K562 (cell line): ENCODE measurements around the gene ZBED4. TPM values are rescaled to one million over a fixed set of nuclear protein-coding genes. Genes with fewer than 3 reads are reported as not detected.
A peak's percentile ranks its signal among the peaks of the same experiment; 100 is the strongest.

ENCODE experiments used
- BCLAF1 ChIP-seq, 2 experiments: fragments of 450-650 bp in 1 of 2; IDR thresholded peaks; 2 replicates each; pipeline ENCODE4 v1.6.1; 2011 to 2017; ENCODE audit warnings: low read depth in 2 of 2, antibody characterized with exemption in 1 of 2, borderline replicate concordance in 1 of 2, low read length in 1 of 2, mild to moderate bottlenecking in 1 of 2, mixed read lengths in 1 of 2; ENCODE audit not compliant: control insufficient read depth in 1 of 2
- BRCA1 ChIP-seq, 2 experiments: fragments of 450-650 bp in 1 of 2; sonication (generic) in 1 of 2; formaldehyde crosslinking in 1 of 2; IDR thresholded peaks; 2 replicates each; pipeline versions ENCODE4 v1.5.0 to v1.6.1; 2017 to 2020; ENCODE audit warnings: mild to moderate bottlenecking in 1 of 2, missing genetic modification reagents in 1 of 2
- CREB3L1 ChIP-seq: fragments of 450-650 bp; IDR thresholded peaks from 2 replicates; pipeline ENCODE4 v1.6.1; 2014; ENCODE audit warnings: low read depth, mild to moderate bottlenecking, moderate library complexity, borderline replicate concordance
- DIDO1 ChIP-seq: fragments of 450-650 bp; IDR thresholded peaks from 2 replicates; pipeline ENCODE4 v1.6.1; 2016; ENCODE audit warnings: low read depth, missing biosample characterization, missing genetic modification characterization
- GMEB1 ChIP-seq: fragments of 250-450 bp; sonication (Bioruptor Pico); IDR thresholded peaks from 2 replicates; pipeline ENCODE4 v1.4.0; 2020; ENCODE audit warnings: mild to moderate bottlenecking
- HNRNPL ChIP-seq: fragments of 200-400 bp; formaldehyde crosslinking; IDR thresholded peaks from 2 replicates; pipeline ENCODE4 v1.6.1; 2017; ENCODE audit warnings: low read depth, mild to moderate bottlenecking, low read length
- LARP7 ChIP-seq: fragments of 450-650 bp; IDR thresholded peaks from 2 replicates; pipeline ENCODE4 v1.6.1; 2016
- MAZ ChIP-seq, 2 experiments: fragments of 450-650 bp in 1 of 2; sonication (generic) in 1 of 2; formaldehyde crosslinking; IDR thresholded peaks in 1 of 2; conservative IDR thresholded peaks in 1 of 2; 2 replicates each; pipeline versions ENCODE4 v1.4.0 to v1.5.0; 2020; ENCODE audit warnings: mild to moderate bottlenecking in 1 of 2, missing genetic modification reagents in 1 of 2
- MCM2 ChIP-seq: fragments of 450-650 bp; IDR thresholded peaks from 2 replicates; pipeline ENCODE4 v1.6.1; 2017; ENCODE audit warnings: low read depth, mild to moderate bottlenecking
- MIER1 ChIP-seq: fragments of 450-650 bp; IDR thresholded peaks from 2 replicates; pipeline ENCODE4 v1.6.1; 2016; ENCODE audit warnings: antibody characterized with exemption, mild to moderate bottlenecking, low read depth
- NR4A1 ChIP-seq, 2 experiments: fragments of 250-450 bp in 1 of 2; fragments of 450-650 bp in 1 of 2; sonication (Bioruptor Pico) in 1 of 2; IDR thresholded peaks; 2 replicates each; pipeline versions ENCODE4 v1.4.0 to v1.6.1; 2016 to 2020; ENCODE audit warnings: mild to moderate bottlenecking in 2 of 2, missing compliant biosample characterization in 1 of 2, missing genetic modification characterization in 1 of 2, moderate library complexity in 1 of 2
- PHF8 ChIP-seq: fragments of 200-600 bp; sonication (generic); IDR thresholded peaks from 2 replicates; pipeline ENCODE4 v1.6.1; 2012; ENCODE audit warnings: mixed run types, mild to moderate bottlenecking, inconsistent platforms, low read length, moderate library complexity, borderline replicate concordance
- SMAD1 ChIP-seq: fragments of 150-350 bp; IDR thresholded peaks from 2 replicates; pipeline ENCODE4 v1.6.1; 2014; ENCODE audit warnings: low read length, low read depth; ENCODE audit not compliant: partially characterized antibody
- TCF7L2 ChIP-seq: fragments of 150-350 bp; IDR thresholded peaks from 2 replicates; pipeline ENCODE4 v1.6.1; 2016; ENCODE audit warnings: low read depth, mild to moderate bottlenecking, low read length, moderate library complexity
- ZBTB11 ChIP-seq, 3 experiments: fragments of 200-800 bp in 1 of 3; fragments of 250-450 bp in 1 of 3; fragments of 450-650 bp in 1 of 3; sonication (Bioruptor Pico) in 1 of 3; sonication (Bioruptor generic) in 1 of 3; formaldehyde crosslinking in 1 of 3; IDR thresholded peaks; 2 replicates each; pipeline versions ENCODE4 v1.6.1 to v1.8.0; 2016 to 2022; ENCODE audit warnings: mild to moderate bottlenecking in 2 of 3, missing genetic modification characterization in 2 of 3, missing compliant biosample characterization in 1 of 3, moderate library complexity in 1 of 3
- ZNF717 ChIP-seq: fragments of 250-450 bp; sonication (Bioruptor Pico); IDR thresholded peaks from 2 replicates; pipeline ENCODE4 v1.5.0; 2021
- polyA plus RNA-seq, 8 experiments: library from polyadenylated mRNA; depleted of rRNA in 4 of 8; stranded (reverse) in 5 of 8; unstranded in 3 of 8; fragments of >200 nt; fragmentation: Nextera tagmentation in 2 of 8; fragmentation: Illumina TruSeq in 1 of 8; extraction: Ambion mirVana in 2 of 8; extraction: Trizol in 1 of 8; gene quantifications; 2 replicates each; pipeline versions ENCODE4 v1.2.1 to v1.2.3, GENCODE V29; 2011 to 2014; ENCODE audit warnings: inconsistent platforms in 1 of 8, missing spikeins in 1 of 8
- total RNA-seq, 7 experiments: library from RNA; depleted of rRNA in 6 of 7; stranded (reverse); fragments of >200 nt in 6 of 7; fragmentation: Illumina TruSeq in 2 of 7; extraction: Trizol in 2 of 7; gene quantifications; 2 replicates each; pipeline versions ENCODE4 v1.2.1 to v1.2.3, GENCODE V29; 2011 to 2021; ENCODE audit warnings: low replicate concordance in 1 of 7

ZBED4 gene
- total and polyA plus RNA-seq, 9 of the 15 experiments (the other 6 are each of a cell fraction or from before 2014, with no cell fraction given), result 1.5 to 16.8 (median 7.4) TPM

- TF ChIP-seq MAZ (CRISPR knock-in tag; conservative IDR thresholded peaks at IDR 0.05 in 1 of 2, IDR thresholded peaks at IDR 0.05 in 1 of 2) (peak in 1 of 2 experiments; percentile 68; a peak in 2 of 4 replicates), ZNF717 (CRISPR knock-in tag) (no peak), LARP7 (no peak), PHF8 (peak; percentile 34; the same call in 1 of the 2 replicates), NR4A1 (CRISPR knock-in tag; IDR thresholded peaks at IDR 0.05) (no peak), NR4A1 (tag; IDR thresholded peaks at IDR 0.05) (no peak), HNRNPL (no peak), ZBTB11 (CRISPR knock-in tag; IDR thresholded peaks at IDR 0.05) (no peak), MIER1 (no peak), TCF7L2 (no peak), SMAD1 (no peak), GMEB1 (CRISPR knock-in tag) (peak; percentile 89), DIDO1 (tag) (no peak), BCLAF1 (IDR thresholded peaks at IDR 0.05; ENCODE audit: borderline replicate concordance in 1 of 2, control insufficient read depth in 1 of 2, low read depth in 2 of 2, low read length in 1 of 2) (no peak), CREB3L1 (no peak), BRCA1 (IDR thresholded peaks at IDR 0.05) (no peak), BRCA1 (CRISPR knock-in tag; IDR thresholded peaks at IDR 0.05) (no peak), MCM2 (no peak)
Measured at GRCh38 chr22:49827853-49828598, 25.6 kb upstream of the ZBED4 start, which contains the start of gene BRD1 (continued).
